Vagina (tissue), 2 donors: Measurements from ENCODE around the gene RHNO1.

ENCODE experiments used
- CTCF ChIP-seq, 3 experiments: fragments of 450-650 bp in 2 of 3; fragments of 200-600 bp in 1 of 3; sonication (generic) in 1 of 3; IDR thresholded peaks; one replicate each; pipeline ENCODE4 v1.5.1; 2017 to 2019; ENCODE audit warnings: antibody characterized with exemption in 3 of 3, mild to moderate bottlenecking in 2 of 3, moderate library complexity in 2 of 3
- POLR2A ChIP-seq, 2 donors: fragments of 450-650 bp; IDR thresholded peaks; one replicate each; pipeline ENCODE4 v1.6.1; 2017; ENCODE audit warnings: antibody characterized with exemption in 2 of 2, mild to moderate bottlenecking in 2 of 2, moderate library complexity in 2 of 2
- POLR2AphosphoS5 ChIP-seq, 2 donors: sonication (generic); formaldehyde crosslinking; IDR thresholded peaks; one replicate each; pipeline ENCODE4 v1.9.0; 2017; ENCODE audit warnings: antibody characterized with exemption in 2 of 2, mild to moderate bottlenecking in 2 of 2, low read depth in 1 of 2; ENCODE audit not compliant: insufficient read depth in 1 of 2

- TF ChIP-seq POLR2A (IDR thresholded peaks at IDR 0.05) (no peak), POLR2AphosphoS5 (IDR thresholded peaks at IDR 0.05; ENCODE audit: insufficient read depth in 1 of 2, low read depth in 1 of 2) (no peak), CTCF (IDR thresholded peaks at IDR 0.05) (no peak)
Measured at GRCh38 chr12:2922329-2922728, 45.3 kb downstream of the RHNO1 start.
